ENCODE results near the gene CELSR1. TPM values are rescaled to one million over a fixed set of nuclear protein-coding genes. Genes with fewer than 3 reads are reported as not detected.

The CELSR1 gene
- total and polyA plus RNA-seq, 10 donors = 4.3 to 13.1 (median 8.4) TPM

- intact Hi-C loops (cut with DNase I; ENCODE audit: low total_unique reads) = no loop called here
These were observed 40.2 kb upstream of the CELSR1 start for GRCh38 chr22:46577368-46578249.

GRCh38 chr22:46576556-46577367 lies 39.3 kb upstream of the CELSR1 start:
- Histone ChIP-seq H3K27me3 (replicated peaks in 1 of 7) (no peaks in the 10 kb centered on the region), H3K4me1 (peaks cover 23 to 75% (median 56%) of the 10 kb centered on the region in 6 donors), H3K27ac (peak overlapping the region in 6 of 8 donors; percentile 36 to 85 (median 60)), H3K4me3 (peak overlapping the region; percentile 47 to 85 (median 57)), H3K36me3 (no peaks in the 10 kb centered on the region), H3K9me3 (peaks cover 0 to 12% (median 10%) of the 10 kb centered on the region in 8 donors)
- WGBS, 5 donors = 2 to 11% (median 3%) methylated on average over 17 to 142 of the region's 142 CpGs
- intact Hi-C loops (cut with DNase I; ENCODE audit: low total_unique reads) = no loop called here
- DNase-seq = peak; percentile 91
- TF ChIP-seq CTCF (IDR thresholded peaks at IDR 0.05 in 8 of 11, conservative IDR thresholded peaks at IDR 0.05 in 3 of 11) (no peak), POLR2A (IDR thresholded peaks at IDR 0.05) (no peak), POLR2AphosphoS5 (IDR thresholded peaks at IDR 0.05) (no peak)

More at GRCh38 chr22:46577368-46578249, 40.2 kb upstream of the CELSR1 start:
- peaks cover 0 to 4% (median 2%) of the 10 kb centered on the region in 8 donors for H3K9me3 ChIP-seq
- DNase-seq = peak; percentile 86
- peak overlapping the region in 3 of 8 donors; percentile 57 to 85 (median 66) for H3K27ac ChIP-seq
- H3K36me3 ChIP-seq = no peaks in the 10 kb centered on the region
- H3K27me3 ChIP-seq (replicated peaks in 1 of 7) = no peaks in the 10 kb centered on the region
- peaks cover 23 to 84% (median 65%) of the 10 kb centered on the region in 6 donors for H3K4me1 ChIP-seq
- no peak for TF ChIP-seq POLR2A (IDR thresholded peaks at IDR 0.05)
- TF ChIP-seq POLR2AphosphoS5 (IDR thresholded peaks at IDR 0.05) = no peak
- TF ChIP-seq CTCF (IDR thresholded peaks at IDR 0.05 in 8 of 11, conservative IDR thresholded peaks at IDR 0.05 in 3 of 11) = no peak
- 4 to 64% (median 6%) methylated on average over 3 to 65 of the region's 65 CpGs for WGBS, 5 donors
- peak overlapping the region; percentile 45 to 85 (median 57) for H3K4me3 ChIP-seq

- intact Hi-C loops (cut with DNase I; ENCODE audit: low total_unique reads) = no loop called here
- peak; percentile 63 for DNase-seq
- H3K27ac ChIP-seq = peak overlapping the region in 7 of 8 donors; percentile 36 to 85 (median 60)
These were observed 38.6 kb upstream of the CELSR1 start for GRCh38 chr22:46575911-46576555.

More at GRCh38 chr22:46575911-46576555, 38.6 kb upstream of the CELSR1 start:
- no peaks in the 10 kb centered on the region for H3K27me3 ChIP-seq (replicated peaks in 1 of 7)
- peak overlapping the region; percentile 47 to 85 (median 49) for H3K4me3 ChIP-seq
- WGBS, 5 donors = 46 to 60% (median 56%) methylated on average over 10 of the region's 10 CpGs
- no peaks in the 10 kb centered on the region for H3K36me3 ChIP-seq
- H3K4me1 ChIP-seq = peaks cover 23 to 68% (median 49%) of the 10 kb centered on the region in 6 donors
- no peak for TF ChIP-seq POLR2AphosphoS5 (IDR thresholded peaks at IDR 0.05)
- H3K9me3 ChIP-seq = peaks cover 0 to 19% (median 17%) of the 10 kb centered on the region in 8 donors

Measured in spleen (tissue), 11 donors.